PFSK-1 (cell line): Measurements from ENCODE around the gene PKMYT1.
A peak's percentile ranks its signal among the peaks of the same experiment; 100 is the strongest.

Experiments used
- FOXP2 ChIP-seq: optimal IDR thresholded peaks from 2 replicates; pipeline ENCODE3; 2011; ENCODE audit warnings: borderline replicate concordance, control low read depth, inconsistent platforms; ENCODE audit not compliant: insufficient read depth; ENCODE audit errors: extremely low read length, extremely low read depth
- POLR2AphosphoS5 ChIP-seq: IDR thresholded peaks from 2 replicates; pipeline ENCODE4 v1.6.1; 2012; ENCODE audit warnings: low read depth, mild to moderate bottlenecking, control low read depth, low read length, moderate library complexity
- REST ChIP-seq, 2 experiments: IDR thresholded peaks; 2 replicates each; pipeline versions ENCODE4 v1.6.1 to v1.8.0; 2011 to 2012; ENCODE audit warnings: low read depth in 2 of 2, low read length in 2 of 2, control low read depth in 1 of 2, inconsistent platforms in 1 of 2, mild to moderate bottlenecking in 1 of 2, moderate library complexity in 1 of 2; ENCODE audit not compliant: insufficient read depth in 1 of 2
- SIN3A ChIP-seq: IDR thresholded peaks from 2 replicates; pipeline ENCODE4 v1.6.1; 2012; ENCODE audit warnings: mild to moderate bottlenecking, low read length, moderate library complexity, borderline replicate concordance; ENCODE audit not compliant: insufficient read depth
- TAF1 ChIP-seq: IDR thresholded peaks from 2 replicates; pipeline ENCODE4 v1.6.1; 2012; ENCODE audit warnings: low read length, control low read depth, borderline replicate concordance; ENCODE audit not compliant: insufficient read depth

The PKMYT1 gene

GRCh38 chr16:3026609-3027488 is 46.6 kb upstream of the PKMYT1 start:
- TF ChIP-seq SIN3A = no peak
- TF ChIP-seq FOXP2 = no peak
- TF ChIP-seq TAF1 = no peak
- no peak for TF ChIP-seq REST (IDR thresholded peaks at IDR 0.05; ENCODE audit: insufficient read depth in 1 of 2, low read depth in 2 of 2, low read length in 2 of 2)
- TF ChIP-seq POLR2AphosphoS5 = no peak

GRCh38 chr16:3026003-3026378 is 45.7 kb upstream of the PKMYT1 start:
- TF ChIP-seq TAF1 = no peak
- TF ChIP-seq FOXP2 = no peak
- no peak for TF ChIP-seq SIN3A
- no peak for TF ChIP-seq REST (IDR thresholded peaks at IDR 0.05; ENCODE audit: insufficient read depth in 1 of 2, low read depth in 2 of 2, low read length in 2 of 2)
- no peak for TF ChIP-seq POLR2AphosphoS5

GRCh38 chr16:3025032-3026002 is 45.1 kb upstream of the PKMYT1 start:
- TF ChIP-seq POLR2AphosphoS5 (no peak), SIN3A (no peak), FOXP2 (no peak)

- no peak for TF ChIP-seq FOXP2
- 0 out of 2 replicates have a peak, but pooled peaks have one; percentile 42 for TF ChIP-seq TAF1
- peak; percentile 82 for TF ChIP-seq POLR2AphosphoS5
- peak; percentile 20; the same call in 1 of the 2 replicates for TF ChIP-seq SIN3A
- no peak for TF ChIP-seq REST (IDR thresholded peaks at IDR 0.05; ENCODE audit: insufficient read depth in 1 of 2, low read depth in 2 of 2, low read length in 2 of 2)
These were observed 43.6 kb upstream of the PKMYT1 start, which contains the start of the genes HCFC1R1 and THOC6 for GRCh38 chr16:3023669-3024478. HCFC1R1 (minus strand) TSS chr16:3023942; CDS start chr16:3023941, 1 bp downstream. THOC6 (plus strand) TSS chr16:3024035; CDS start chr16:3024327, 292 bp downstream.

GRCh38 chr16:3023415-3023668 is 43.1 kb upstream of the PKMYT1 start:
- TF ChIP-seq REST (IDR thresholded peaks at IDR 0.05; ENCODE audit: insufficient read depth in 1 of 2, low read depth in 2 of 2, low read length in 2 of 2) = no peak
- no peak for TF ChIP-seq POLR2AphosphoS5
- TF ChIP-seq TAF1 = no peak; the same call in 1 of the 2 replicates
- TF ChIP-seq FOXP2 = no peak
- TF ChIP-seq SIN3A = no peak
